Measurements from ENCODE around the gene PDLIM5. TPM values are rescaled to one million over a fixed set of nuclear protein-coding genes. Genes with fewer than 3 reads are reported as not detected.
"Not testable (repeated sequence)": the region's sequence is repeated elsewhere in the genome, so short reads cannot be mapped to it uniquely, and the experiment has no call there.

Gene PDLIM5
- total RNA-seq, 1 experiment from 2014 or later, result 44.7 TPM

DNA sequence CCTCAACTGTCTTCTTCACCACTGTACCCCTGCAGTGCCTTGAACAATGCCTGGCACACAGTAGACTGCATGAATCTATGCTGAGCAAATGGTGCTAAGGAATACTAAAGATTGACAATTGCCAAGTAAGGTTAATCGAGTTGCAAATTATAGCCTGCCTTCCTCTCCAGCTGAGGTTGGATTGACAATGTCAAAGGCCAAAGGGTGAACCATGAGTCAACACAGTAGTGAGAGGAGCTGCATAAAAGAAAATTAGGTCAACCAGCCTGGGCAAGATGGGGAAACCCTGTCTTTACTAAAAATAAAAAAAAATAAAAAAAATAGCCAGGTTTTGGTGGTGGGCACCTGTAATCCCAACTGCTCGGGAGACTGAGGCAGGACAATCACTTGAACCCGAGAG lies 208.9 kb downstream of the PDLIM5 start:
- Histone ChIP-seq H3K36me3 (ENCODE audit: control insufficient read depth, insufficient read depth, low read length) (no peaks in the 10 kb centered on the region), H3K27ac (ENCODE audit: low read length) (no peak overlapping the region), H3K9me3 (ENCODE audit: control insufficient read depth, insufficient read depth, low read depth, low read length) (no peaks in the 10 kb centered on the region), H3K27me3 (ENCODE audit: control insufficient read depth, insufficient read depth, low read length) (no peaks in the 10 kb centered on the region), H3K4me1 (ENCODE audit: control insufficient read depth, insufficient read depth, low read length) (no peaks in the 10 kb centered on the region), H3K4me3 (ENCODE audit: low read depth in 2 of 2, low read length in 2 of 2) (no peak overlapping the region)
- intact Hi-C loops (cut with micrococcal nuclease; ENCODE audit: unreplicated experiment), result no loop called here
- TF ChIP-seq POLR2AphosphoS5 (IDR thresholded peaks at IDR 0.05; ENCODE audit: low read depth, low read length) (no peak), SIN3A (IDR thresholded peaks at IDR 0.05; ENCODE audit: borderline replicate concordance, insufficient read depth, low read depth, low read length) (no peak), TCF7L2 (IDR thresholded peaks at IDR 0.05; ENCODE audit: low read depth, low read length) (no peak)
- TF ChIP-seq, protein P1, sequence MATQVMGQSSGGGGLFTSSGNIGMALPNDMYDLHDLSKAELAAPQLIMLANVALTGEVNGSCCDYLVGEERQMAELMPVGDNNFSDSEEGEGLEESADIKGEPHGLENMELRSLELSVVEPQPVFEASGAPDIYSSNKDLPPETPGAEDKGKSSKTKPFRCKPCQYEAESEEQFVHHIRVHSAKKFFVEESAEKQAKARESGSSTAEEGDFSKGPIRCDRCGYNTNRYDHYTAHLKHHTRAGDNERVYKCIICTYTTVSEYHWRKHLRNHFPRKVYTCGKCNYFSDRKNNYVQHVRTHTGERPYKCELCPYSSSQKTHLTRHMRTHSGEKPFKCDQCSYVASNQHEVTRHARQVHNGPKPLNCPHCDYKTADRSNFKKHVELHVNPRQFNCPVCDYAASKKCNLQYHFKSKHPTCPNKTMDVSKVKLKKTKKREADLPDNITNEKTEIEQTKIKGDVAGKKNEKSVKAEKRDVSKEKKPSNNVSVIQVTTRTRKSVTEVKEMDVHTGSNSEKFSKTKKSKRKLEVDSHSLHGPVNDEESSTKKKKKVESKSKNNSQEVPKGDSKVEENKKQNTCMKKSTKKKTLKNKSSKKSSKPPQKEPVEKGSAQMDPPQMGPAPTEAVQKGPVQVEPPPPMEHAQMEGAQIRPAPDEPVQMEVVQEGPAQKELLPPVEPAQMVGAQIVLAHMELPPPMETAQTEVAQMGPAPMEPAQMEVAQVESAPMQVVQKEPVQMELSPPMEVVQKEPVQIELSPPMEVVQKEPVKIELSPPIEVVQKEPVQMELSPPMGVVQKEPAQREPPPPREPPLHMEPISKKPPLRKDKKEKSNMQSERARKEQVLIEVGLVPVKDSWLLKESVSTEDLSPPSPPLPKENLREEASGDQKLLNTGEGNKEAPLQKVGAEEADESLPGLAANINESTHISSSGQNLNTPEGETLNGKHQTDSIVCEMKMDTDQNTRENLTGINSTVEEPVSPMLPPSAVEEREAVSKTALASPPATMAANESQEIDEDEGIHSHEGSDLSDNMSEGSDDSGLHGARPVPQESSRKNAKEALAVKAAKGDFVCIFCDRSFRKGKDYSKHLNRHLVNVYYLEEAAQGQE (IDR thresholded peaks at IDR 0.05; ENCODE audit: insufficient read depth in 1 of 2, low read depth in 2 of 2, low read length in 1 of 2), result no peak
- TF ChIP-seq, protein P2, sequence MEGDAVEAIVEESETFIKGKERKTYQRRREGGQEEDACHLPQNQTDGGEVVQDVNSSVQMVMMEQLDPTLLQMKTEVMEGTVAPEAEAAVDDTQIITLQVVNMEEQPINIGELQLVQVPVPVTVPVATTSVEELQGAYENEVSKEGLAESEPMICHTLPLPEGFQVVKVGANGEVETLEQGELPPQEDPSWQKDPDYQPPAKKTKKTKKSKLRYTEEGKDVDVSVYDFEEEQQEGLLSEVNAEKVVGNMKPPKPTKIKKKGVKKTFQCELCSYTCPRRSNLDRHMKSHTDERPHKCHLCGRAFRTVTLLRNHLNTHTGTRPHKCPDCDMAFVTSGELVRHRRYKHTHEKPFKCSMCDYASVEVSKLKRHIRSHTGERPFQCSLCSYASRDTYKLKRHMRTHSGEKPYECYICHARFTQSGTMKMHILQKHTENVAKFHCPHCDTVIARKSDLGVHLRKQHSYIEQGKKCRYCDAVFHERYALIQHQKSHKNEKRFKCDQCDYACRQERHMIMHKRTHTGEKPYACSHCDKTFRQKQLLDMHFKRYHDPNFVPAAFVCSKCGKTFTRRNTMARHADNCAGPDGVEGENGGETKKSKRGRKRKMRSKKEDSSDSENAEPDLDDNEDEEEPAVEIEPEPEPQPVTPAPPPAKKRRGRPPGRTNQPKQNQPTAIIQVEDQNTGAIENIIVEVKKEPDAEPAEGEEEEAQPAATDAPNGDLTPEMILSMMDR (IDR thresholded peaks at IDR 0.05), result no peak
- ChIA-PET POLR2A (no interaction called here), CTCF (no interaction called here)
- DNase-seq (ENCODE audit: low read depth, low spot score), result no peak
- in situ Hi-C loops (cut with HindIII; ENCODE audit: low pct_unique_long_range_greater_than_20kb, low sequenced_read_pairs), result no loop called here
- ATAC-seq, result no peak
- BruUV-seq (replicated peaks), result no TSS peak

DNA sequence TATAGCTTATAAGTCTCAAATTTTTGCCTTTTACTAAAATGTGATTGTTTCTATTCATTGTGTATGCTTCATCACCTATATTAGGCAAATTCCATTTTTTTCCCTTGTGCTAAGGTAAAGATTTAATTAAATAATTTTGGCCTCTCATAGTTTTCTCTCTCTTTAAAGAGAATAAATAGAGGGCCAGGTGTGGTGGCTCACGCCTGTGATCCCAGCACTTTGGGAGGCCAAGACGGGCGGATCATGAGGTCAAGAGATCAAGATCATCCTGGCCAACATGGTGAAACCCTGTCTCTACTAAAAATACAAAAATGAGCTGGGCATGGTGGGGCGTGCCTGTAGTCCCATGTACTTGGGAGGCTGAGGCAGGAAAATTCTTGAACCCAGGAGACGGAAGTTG lies 213.3 kb downstream of the PDLIM5 start:
- in situ Hi-C loops (cut with HindIII; ENCODE audit: low pct_unique_long_range_greater_than_20kb, low sequenced_read_pairs); H3K27ac ChIP-seq (ENCODE audit: low read length); H3K36me3 ChIP-seq (ENCODE audit: control insufficient read depth, insufficient read depth, low read length); ATAC-seq; H3K4me3 ChIP-seq (ENCODE audit: low read depth in 2 of 2, low read length in 2 of 2); H3K27me3 ChIP-seq (ENCODE audit: control insufficient read depth, insufficient read depth, low read length); DNase-seq (ENCODE audit: low read depth, low spot score); intact Hi-C loops (cut with micrococcal nuclease; ENCODE audit: unreplicated experiment); BruUV-seq (replicated peaks); H3K4me1 ChIP-seq (ENCODE audit: control insufficient read depth, insufficient read depth, low read length); H3K9me3 ChIP-seq (ENCODE audit: control insufficient read depth, insufficient read depth, low read depth, low read length); CTCF ChIA-PET: not testable (repeated sequence)
- POLR2A ChIA-PET, result interaction anchor here (0.7 kb wide), 1 partner anchor 14 kb away, joined by 4 read pairs; no protein-coding TSS in a partner anchor

DNA sequence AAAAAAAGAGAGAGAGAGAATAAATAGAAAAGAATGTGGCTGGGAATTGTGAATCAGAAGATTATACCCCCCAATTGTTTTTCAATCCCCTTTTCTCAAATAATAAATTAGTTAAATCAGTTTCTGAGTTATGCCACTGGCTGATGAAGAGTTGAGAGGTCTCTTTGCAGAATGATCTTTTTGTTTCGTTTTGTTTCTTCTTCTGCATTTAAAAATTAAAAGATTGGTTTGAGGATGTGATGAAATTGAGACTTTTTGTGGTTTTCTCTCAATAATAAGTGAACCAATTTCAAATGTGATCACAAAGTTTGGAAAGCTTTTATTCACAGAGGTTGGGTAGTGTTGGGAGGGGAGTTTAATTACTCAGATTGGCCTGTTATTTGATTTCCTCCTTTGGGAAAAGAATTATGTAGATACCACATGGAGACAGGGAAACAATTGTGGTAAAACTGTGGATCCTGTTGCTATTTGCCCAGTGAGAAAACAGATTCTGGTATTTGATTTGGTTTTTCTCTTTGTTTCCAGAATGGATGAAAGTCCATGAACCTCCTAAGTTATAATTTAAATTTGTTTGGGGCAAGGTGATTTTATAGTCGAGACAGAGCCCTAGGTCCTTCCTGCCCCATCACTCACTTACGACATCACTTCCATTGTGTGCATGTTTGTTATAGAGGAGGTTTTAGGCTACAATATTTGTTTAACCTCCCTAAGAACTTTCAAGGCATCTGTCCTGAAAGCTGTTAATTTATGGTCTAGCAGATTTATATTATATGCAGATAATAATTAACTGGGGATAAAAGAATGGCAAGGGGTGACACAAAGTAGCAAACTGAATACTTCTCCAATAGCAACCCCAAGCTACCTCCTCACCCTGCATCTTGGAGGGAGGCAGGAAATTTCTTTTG lies 214.0 kb downstream of the PDLIM5 start:
- H3K4me3 ChIP-seq (ENCODE audit: low read depth in 2 of 2, low read length in 2 of 2), result no peak overlapping the region
- no peaks in the 10 kb centered on the region for H3K36me3 ChIP-seq (ENCODE audit: control insufficient read depth, insufficient read depth, low read length)
- ChIA-PET POLR2A (interaction anchor here (0.7 kb wide), 1 partner anchor 15 kb away, joined by 4 read pairs; no protein-coding TSS in a partner anchor), CTCF (no interaction called here)
- no peak for DNase-seq (ENCODE audit: low read depth, low spot score)
- H3K4me1 ChIP-seq (ENCODE audit: control insufficient read depth, insufficient read depth, low read length), result no peaks in the 10 kb centered on the region
- no peaks in the 10 kb centered on the region for H3K9me3 ChIP-seq (ENCODE audit: control insufficient read depth, insufficient read depth, low read depth, low read length)
- in situ Hi-C loops (cut with HindIII; ENCODE audit: low pct_unique_long_range_greater_than_20kb, low sequenced_read_pairs) (no loop called here), intact Hi-C loops (cut with micrococcal nuclease; ENCODE audit: unreplicated experiment) (no loop called here)
- TF ChIP-seq, protein P2 (IDR thresholded peaks at IDR 0.05), result no peak
- TF ChIP-seq SIN3A (IDR thresholded peaks at IDR 0.05; ENCODE audit: borderline replicate concordance, insufficient read depth, low read depth, low read length) (no peak), POLR2AphosphoS5 (IDR thresholded peaks at IDR 0.05; ENCODE audit: low read depth, low read length) (no peak), TCF7L2 (IDR thresholded peaks at IDR 0.05; ENCODE audit: low read depth, low read length) (no peak)
- TF ChIP-seq, protein P1 (IDR thresholded peaks at IDR 0.05; ENCODE audit: insufficient read depth in 1 of 2, low read depth in 2 of 2, low read length in 1 of 2), result no peak
- H3K27ac ChIP-seq (ENCODE audit: low read length), result no peak overlapping the region
- H3K27me3 ChIP-seq (ENCODE audit: control insufficient read depth, insufficient read depth, low read length), result no peaks in the 10 kb centered on the region
- TSS peak; percentile 55 for BruUV-seq (replicated peaks)
- no peak for ATAC-seq
